SK-N-SH (cell line): ENCODE results near the gene CENPP. TPM values are rescaled to one million over a fixed set of nuclear protein-coding genes. Genes with fewer than 3 reads are reported as not detected.

Source experiments
- CTCF ChIA-PET: fragments of 300-600, 350-600 bp; formaldehyde crosslinking; extraction: SDS; loops from one replicate; lab custom pipeline; 2021; lab: Yijun Ruan, JAX
- POLR2A ChIA-PET: fragments of 350-600 bp; sonication (Branson Sonifier 250); formaldehyde crosslinking; extraction: SDS; loops from one replicate; lab custom pipeline; 2020; ENCODE audit warnings: antibody characterized with exemption, inconsistent platforms; lab: Yijun Ruan, JAX
- DNase-seq: peaks from one replicate; pipeline ENCODE4 v3.0.0; 2012
- H2AFZ ChIP-seq: fragments of 200-600 bp; sonication (generic); 2 replicates; pipeline ENCODE4 v1.8.1; 2016; ENCODE audit warnings: antibody characterized with exemption, mild to moderate bottlenecking, low read depth
- H3F3A ChIP-seq: fragments of 200-600 bp; sonication (generic); replicated peaks from 2 replicates; pipeline ENCODE3; 2016; ENCODE audit warnings: antibody characterized with exemption, mild to moderate bottlenecking; ENCODE audit not compliant: insufficient read depth
- H3K27ac ChIP-seq, 2 experiments: fragments of 200-500 bp in 1 of 2; fragments of 200-600 bp in 1 of 2; sonication (Bioruptor generic) in 1 of 2; sonication (generic), shearing (Covaris generic) in 1 of 2; 2 replicates each; pipeline versions ENCODE4 v1.5.1 to v1.6.1; 2014 to 2016; ENCODE audit warnings: low read depth in 2 of 2, inconsistent platforms in 1 of 2, low read length in 1 of 2, mild to moderate bottlenecking in 1 of 2, mixed read lengths in 1 of 2
- H3K27me3 ChIP-seq: fragments of 200-600 bp; sonication (generic), shearing (Covaris generic); 2 replicates; pipeline ENCODE4 v1.6.1; 2016; ENCODE audit warnings: mixed run types; ENCODE audit not compliant: insufficient read depth
- H3K36me3 ChIP-seq, 2 experiments: fragments of 200-500 bp in 1 of 2; fragments of 200-600 bp in 1 of 2; sonication (Bioruptor generic) in 1 of 2; sonication (generic) in 1 of 2; replicated peaks in 1 of 2; 2 replicates each; pipeline versions ENCODE3 to v1.5.1; 2014 to 2016; ENCODE audit warnings: low read length in 1 of 2, mild to moderate bottlenecking in 1 of 2; ENCODE audit not compliant: insufficient read depth in 2 of 2, control insufficient read depth in 1 of 2
- H3K4me1 ChIP-seq, 2 experiments: fragments of 200-500 bp in 1 of 2; fragments of 200-600 bp in 1 of 2; sonication (Bioruptor generic) in 1 of 2; sonication (generic), shearing (Covaris generic) in 1 of 2; 2 replicates each; pipeline versions ENCODE4 v1.5.1 to v1.6.1; 2014 to 2016; ENCODE audit warnings: low read depth in 1 of 2, low read length in 1 of 2, mixed run types in 1 of 2; ENCODE audit not compliant: insufficient read depth in 2 of 2, control insufficient read depth in 1 of 2
- H3K4me2 ChIP-seq: fragments of 200-600 bp; sonication (generic), shearing (Covaris generic); 2 replicates; pipeline ENCODE4 v1.6.1; 2017; ENCODE audit warnings: mixed run types
- H3K4me3 ChIP-seq, 2 experiments: fragments of 200-500 bp in 1 of 2; fragments of 200-600 bp in 1 of 2; sonication (Bioruptor generic) in 1 of 2; sonication (generic), shearing (Covaris generic) in 1 of 2; 2 replicates each; pipeline versions ENCODE4 v1.5.1 to v1.8.1; 2014 to 2016; ENCODE audit warnings: low read depth in 2 of 2, inconsistent platforms in 1 of 2, low read length in 1 of 2, mild to moderate bottlenecking in 1 of 2, mixed read lengths in 1 of 2, moderate library complexity in 1 of 2
- H3K79me2 ChIP-seq: fragments of 200-600 bp; sonication (generic); 2 replicates; pipeline ENCODE4 v1.8.1; 2017; ENCODE audit warnings: mild to moderate bottlenecking; ENCODE audit not compliant: insufficient read depth
- H3K9ac ChIP-seq: fragments of 200-600 bp; sonication (generic); 2 replicates; pipeline ENCODE4 v1.6.1; 2017; ENCODE audit warnings: mixed run types
- H3K9me2 ChIP-seq: fragments of 200-600 bp; sonication (generic); 2 replicates; pipeline ENCODE4 v1.6.1; 2017; ENCODE audit warnings: mixed run types
- H3K9me3 ChIP-seq: fragments of 200-600 bp; sonication (generic); 2 replicates; pipeline ENCODE4 v1.6.1; 2017; ENCODE audit warnings: mixed run types, mild to moderate bottlenecking, moderate library complexity
- H4K20me1 ChIP-seq: fragments of 200-600 bp; sonication (generic); 2 replicates; pipeline ENCODE4 v1.6.1; 2017; ENCODE audit warnings: mild to moderate bottlenecking, mixed run types; ENCODE audit not compliant: insufficient read depth
- CHD2 ChIP-seq: fragments of 150-350 bp; IDR thresholded peaks from 2 replicates; pipeline ENCODE4 v1.6.1; 2018; ENCODE audit warnings: low read length; ENCODE audit not compliant: partially characterized antibody
- ELF1 ChIP-seq: IDR thresholded peaks from 2 replicates; pipeline ENCODE4 v1.4.0; 2012
- EP300 ChIP-seq, 2 experiments: IDR thresholded peaks; 2 replicates each; pipeline versions ENCODE4 v1.4.0 to v1.6.1; 2012; ENCODE audit warnings: borderline replicate concordance in 1 of 2, low read depth in 1 of 2, low read length in 1 of 2
- EZH2phosphoT487 ChIP-seq: fragments of 200-600 bp; sonication (generic); IDR thresholded peaks from 2 replicates; pipeline ENCODE4 v1.6.1; 2017; ENCODE audit warnings: low read depth, mixed run types, mild to moderate bottlenecking, antibody characterized with exemption, moderate library complexity, borderline replicate concordance
- FOXM1 ChIP-seq: IDR thresholded peaks from 2 replicates; pipeline ENCODE4 v1.4.0; 2012; ENCODE audit warnings: low read depth, mild to moderate bottlenecking
- MEF2A ChIP-seq: IDR thresholded peaks from 2 replicates; pipeline ENCODE4 v1.4.0; 2012; ENCODE audit warnings: low read depth, borderline replicate concordance
- MXI1 ChIP-seq: IDR thresholded peaks from 2 replicates; pipeline ENCODE4 v1.6.1; 2012; ENCODE audit warnings: mild to moderate bottlenecking, low read depth, low read length, improper control_type of control experiment
- NRF1 ChIP-seq: IDR thresholded peaks from 2 replicates; pipeline ENCODE4 v1.6.1; 2012; ENCODE audit warnings: low read depth, mild to moderate bottlenecking, low read length
- POLR2AphosphoS5 ChIP-seq: IDR thresholded peaks from 2 replicates; pipeline ENCODE4 v1.6.1; 2012; ENCODE audit warnings: low read depth, low read length
- TAF1 ChIP-seq: IDR thresholded peaks from 2 replicates; pipeline ENCODE4 v1.6.1; 2012; ENCODE audit warnings: low read depth, mild to moderate bottlenecking, low read length, moderate library complexity, borderline replicate concordance
- TCF12 ChIP-seq: IDR thresholded peaks from 2 replicates; pipeline ENCODE4 v1.4.0; 2012
- USF2 ChIP-seq: fragments of 150-350 bp; IDR thresholded peaks from 2 replicates; pipeline ENCODE4 v1.6.1; 2017; ENCODE audit warnings: antibody characterized with exemption, low read length, low read depth, borderline replicate concordance
- WGBS: methylation state at CpG from one replicate; pipeline ENCODE4 v1.1.6; 2017; ENCODE audit warnings: low lambda C conversion rate; 5-methylcytosine and 5-hydroxymethylcytosine counted together
- polyA plus RNA-seq, 3 experiments: library from polyadenylated mRNA; depleted of rRNA; stranded (reverse); fragments of >200 nt; gene quantifications; 2 replicates each; pipeline ENCODE4 v1.2.3, GENCODE V29; 2012
- TF ChIP-seq, protein P1 (sequence below): IDR thresholded peaks from 2 replicates; pipeline ENCODE4; 2012
- TF ChIP-seq, protein P2 (sequence below): IDR thresholded peaks from 2 replicates; pipeline ENCODE4 v1.6.1; 2012; ENCODE audit warnings: mild to moderate bottlenecking, low read depth, low read length, moderate library complexity
- TF ChIP-seq, protein P3 (sequence below): IDR thresholded peaks from 2 replicates; pipeline ENCODE4 v1.4.0; 2012; ENCODE audit warnings: low read depth, borderline replicate concordance

Gene CENPP
- polyA plus RNA-seq, 1 of the 3 experiments (the other 2 are of a cell fraction): 1.3 TPM

DNA sequence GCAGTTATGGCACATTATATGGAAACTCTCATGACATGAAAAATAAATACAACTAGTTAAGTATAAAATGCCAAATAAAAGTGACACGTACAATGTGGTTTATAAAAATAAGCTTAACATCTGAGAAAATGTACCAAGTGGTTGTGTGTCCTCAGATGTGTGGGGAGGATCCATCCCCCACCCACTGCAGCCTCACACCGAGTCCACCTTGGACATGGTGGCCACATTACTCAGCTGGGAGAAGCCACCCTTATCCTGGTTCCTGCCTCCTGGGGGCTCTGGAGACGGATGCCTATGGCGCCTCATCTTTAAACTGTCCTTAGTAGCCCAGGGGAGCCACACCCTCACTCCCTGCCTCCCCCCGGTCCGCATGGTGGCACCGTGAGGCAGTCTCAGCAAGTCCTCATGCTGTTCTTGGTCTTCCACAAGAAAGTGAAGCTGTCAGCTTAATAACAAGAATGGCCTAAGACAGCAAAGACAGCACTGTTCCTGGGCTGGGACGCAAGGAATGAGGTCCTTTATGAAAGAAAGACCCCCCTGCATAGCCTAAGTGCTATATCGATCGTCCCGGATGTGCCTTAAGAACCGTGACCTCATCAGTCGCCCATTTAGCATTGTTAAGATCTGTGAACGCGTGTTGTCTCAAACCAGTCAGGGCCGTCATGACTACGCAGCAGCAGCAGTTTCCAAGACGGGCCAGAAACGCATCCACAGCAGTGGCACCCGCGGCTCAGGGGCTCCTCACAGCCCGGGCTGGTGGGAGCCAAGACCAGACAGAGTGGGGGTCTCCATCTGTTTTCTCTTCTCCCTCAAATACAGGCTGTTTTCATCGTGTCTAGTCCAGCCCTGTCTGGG, 287.7 kb downstream of the CENPP start:
- Histone ChIP-seq H2AFZ (no peak overlapping the region), H3K9me2 (no peaks in the 10 kb centered on the region), H4K20me1 (no peaks in the 10 kb centered on the region), H3F3A (no peaks in the 10 kb centered on the region), H3K36me3 (peaks cover 3 to 70% of the 10 kb centered on the region in 2 experiments), H3K4me2 (no peak overlapping the region), H3K4me3 (no peak overlapping the region), H3K4me1 (peaks cover 0 to 10% of the 10 kb centered on the region in 2 experiments; a peak in 2 of 4 replicates), H3K79me2 (no peaks in the 10 kb centered on the region), H3K27me3 (no peaks in the 10 kb centered on the region), H3K9ac (no peak overlapping the region), H3K27ac (no peak overlapping the region), H3K9me3 (no peaks in the 10 kb centered on the region)
- TF ChIP-seq TAF1 (no peak), POLR2AphosphoS5 (no peak), FOXM1 (no peak), ELF1 (no peak)
- TF ChIP-seq, protein P1, sequence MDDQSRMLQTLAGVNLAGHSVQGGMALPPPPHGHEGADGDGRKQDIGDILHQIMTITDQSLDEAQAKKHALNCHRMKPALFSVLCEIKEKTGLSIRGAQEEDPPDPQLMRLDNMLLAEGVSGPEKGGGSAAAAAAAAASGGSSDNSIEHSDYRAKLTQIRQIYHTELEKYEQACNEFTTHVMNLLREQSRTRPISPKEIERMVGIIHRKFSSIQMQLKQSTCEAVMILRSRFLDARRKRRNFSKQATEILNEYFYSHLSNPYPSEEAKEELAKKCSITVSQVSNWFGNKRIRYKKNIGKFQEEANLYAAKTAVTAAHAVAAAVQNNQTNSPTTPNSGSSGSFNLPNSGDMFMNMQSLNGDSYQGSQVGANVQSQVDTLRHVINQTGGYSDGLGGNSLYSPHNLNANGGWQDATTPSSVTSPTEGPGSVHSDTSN: no peak
- CTCF ChIA-PET: interaction anchor here (0.7 to 1.7 kb wide), 2 partner anchors 20 to 174 kb away, joined by 4 read pairs; no protein-coding TSS in a partner anchor
- POLR2A ChIA-PET: no interaction called here
- WGBS: 97% methylated on average over 22 of the region's 23 CpGs
- no peak for DNase-seq

- Histone ChIP-seq H3K36me3 (peaks cover 8 to 76% of the 10 kb centered on the region in 2 experiments), H3K4me1 (peaks cover 0 to 4% of the 10 kb centered on the region in 2 experiments; a peak in 2 of 4 replicates), H3F3A (no peaks in the 10 kb centered on the region), H3K4me2 (no peak overlapping the region), H3K79me2 (no peaks in the 10 kb centered on the region), H4K20me1 (no peaks in the 10 kb centered on the region), H3K27ac (no peak overlapping the region), H2AFZ (no peak overlapping the region), H3K9me3 (no peaks in the 10 kb centered on the region), H3K27me3 (no peaks in the 10 kb centered on the region), H3K9ac (no peak overlapping the region), H3K4me3 (no peak overlapping the region), H3K9me2 (no peaks in the 10 kb centered on the region)
- ChIA-PET CTCF (interaction anchor here (1.7 kb wide), 1 partner anchor 19 kb away, joined by 4 read pairs; no protein-coding TSS in a partner anchor), POLR2A (no interaction called here)
- TF ChIP-seq EP300 (IDR thresholded peaks at IDR 0.05; ENCODE audit: borderline replicate concordance in 1 of 2, low read depth in 1 of 2, low read length in 1 of 2) (no peak), MEF2A (no peak), FOXM1 (no peak), TCF12 (no peak), TAF1 (no peak), USF2 (no peak), ELF1 (no peak), EZH2phosphoT487 (no peak), MXI1 (no peak), NRF1 (no peak), CHD2 (no peak)
- TF ChIP-seq, protein P2, sequence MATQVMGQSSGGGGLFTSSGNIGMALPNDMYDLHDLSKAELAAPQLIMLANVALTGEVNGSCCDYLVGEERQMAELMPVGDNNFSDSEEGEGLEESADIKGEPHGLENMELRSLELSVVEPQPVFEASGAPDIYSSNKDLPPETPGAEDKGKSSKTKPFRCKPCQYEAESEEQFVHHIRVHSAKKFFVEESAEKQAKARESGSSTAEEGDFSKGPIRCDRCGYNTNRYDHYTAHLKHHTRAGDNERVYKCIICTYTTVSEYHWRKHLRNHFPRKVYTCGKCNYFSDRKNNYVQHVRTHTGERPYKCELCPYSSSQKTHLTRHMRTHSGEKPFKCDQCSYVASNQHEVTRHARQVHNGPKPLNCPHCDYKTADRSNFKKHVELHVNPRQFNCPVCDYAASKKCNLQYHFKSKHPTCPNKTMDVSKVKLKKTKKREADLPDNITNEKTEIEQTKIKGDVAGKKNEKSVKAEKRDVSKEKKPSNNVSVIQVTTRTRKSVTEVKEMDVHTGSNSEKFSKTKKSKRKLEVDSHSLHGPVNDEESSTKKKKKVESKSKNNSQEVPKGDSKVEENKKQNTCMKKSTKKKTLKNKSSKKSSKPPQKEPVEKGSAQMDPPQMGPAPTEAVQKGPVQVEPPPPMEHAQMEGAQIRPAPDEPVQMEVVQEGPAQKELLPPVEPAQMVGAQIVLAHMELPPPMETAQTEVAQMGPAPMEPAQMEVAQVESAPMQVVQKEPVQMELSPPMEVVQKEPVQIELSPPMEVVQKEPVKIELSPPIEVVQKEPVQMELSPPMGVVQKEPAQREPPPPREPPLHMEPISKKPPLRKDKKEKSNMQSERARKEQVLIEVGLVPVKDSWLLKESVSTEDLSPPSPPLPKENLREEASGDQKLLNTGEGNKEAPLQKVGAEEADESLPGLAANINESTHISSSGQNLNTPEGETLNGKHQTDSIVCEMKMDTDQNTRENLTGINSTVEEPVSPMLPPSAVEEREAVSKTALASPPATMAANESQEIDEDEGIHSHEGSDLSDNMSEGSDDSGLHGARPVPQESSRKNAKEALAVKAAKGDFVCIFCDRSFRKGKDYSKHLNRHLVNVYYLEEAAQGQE: no peak
- TF ChIP-seq, protein P3, sequence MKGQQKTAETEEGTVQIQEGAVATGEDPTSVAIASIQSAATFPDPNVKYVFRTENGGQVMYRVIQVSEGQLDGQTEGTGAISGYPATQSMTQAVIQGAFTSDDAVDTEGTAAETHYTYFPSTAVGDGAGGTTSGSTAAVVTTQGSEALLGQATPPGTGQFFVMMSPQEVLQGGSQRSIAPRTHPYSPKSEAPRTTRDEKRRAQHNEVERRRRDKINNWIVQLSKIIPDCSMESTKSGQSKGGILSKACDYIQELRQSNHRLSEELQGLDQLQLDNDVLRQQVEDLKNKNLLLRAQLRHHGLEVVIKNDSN: no peak
- 96% methylated on average over 8 of the region's 9 CpGs for WGBS
- DNase-seq: no peak
These were observed 288.4 kb downstream of the CENPP start for GRCh38 chr9:92614123-92614510.
